ENCODE data around the gene RHOV. TPM values are rescaled to one million over a fixed set of nuclear protein-coding genes. Genes with fewer than 3 reads are reported as not detected.

RHOV gene
- polyA plus RNA-seq, 1 of the 3 experiments (the other 2 are of a cell fraction) = 0.62 TPM

GRCh38 chr15:40843261-40843884, 30.7 kb downstream of the RHOV start:
- WGBS (ENCODE audit: low lambda C conversion rate) = 81% methylated on average over 20 of the region's 34 CpGs
- H3K4me1 ChIP-seq (ENCODE audit: control insufficient read depth in 1 of 2, insufficient read depth in 2 of 2, low read depth in 1 of 2, low read length in 1 of 2) = peaks cover 0 to 17% of the 10 kb centered on the region in 2 experiments; a peak in 1 of 4 replicates
- H3K79me2 ChIP-seq (ENCODE audit: insufficient read depth) = no peaks in the 10 kb centered on the region
- no peaks in the 10 kb centered on the region for H3K9me2 ChIP-seq
- peaks cover 3% of the 10 kb centered on the region for H3F3A ChIP-seq (replicated peaks; ENCODE audit: insufficient read depth)
- ChIA-PET POLR2A (no interaction called here), CTCF (interaction anchor here (1.2 to 8.5 kb wide), 7 partner anchors 14 to 97 kb away, joined by 3 to 120 read pairs (median 7); partner anchors contain the start of genes RHOV and VPS18)
- H3K4me3 ChIP-seq (ENCODE audit: low read depth in 2 of 2, low read length in 1 of 2) = peak overlapping the region in 1 of 2 experiments; percentile 44; a peak in 2 of 4 replicates
- H3K9me3 ChIP-seq = no peaks in the 10 kb centered on the region
- no peaks in the 10 kb centered on the region for H3K36me3 ChIP-seq (replicated peaks in 1 of 2; ENCODE audit: control insufficient read depth in 1 of 2, insufficient read depth in 2 of 2, low read length in 1 of 2)
- no peak overlapping the region for H3K4me2 ChIP-seq
- H3K27me3 ChIP-seq (ENCODE audit: insufficient read depth) = peaks cover 9% of the 10 kb centered on the region; the same call in 1 of the 2 replicates
- H3K27ac ChIP-seq (ENCODE audit: low read depth in 2 of 2, low read length in 1 of 2) = no peak overlapping the region
- TF ChIP-seq FOXM1 (IDR thresholded peaks at IDR 0.05; ENCODE audit: low read depth) (no peak), MAX (IDR thresholded peaks at IDR 0.05; ENCODE audit: low read depth) (no peak), TEAD4 (IDR thresholded peaks at IDR 0.05; ENCODE audit: borderline replicate concordance, insufficient read depth) (no peak), CHD2 (IDR thresholded peaks at IDR 0.05; ENCODE audit: low read length, partially characterized antibody) (no peak), ZBTB33 (IDR thresholded peaks at IDR 0.05; ENCODE audit: borderline replicate concordance, low read depth) (no peak), NFIC (IDR thresholded peaks at IDR 0.05; ENCODE audit: borderline replicate concordance) (no peak), SIN3A (IDR thresholded peaks at IDR 0.05; ENCODE audit: borderline replicate concordance, low read depth, low read length) (no peak), PBX3 (IDR thresholded peaks at IDR 0.05) (no peak), NRF1 (IDR thresholded peaks at IDR 0.05; ENCODE audit: low read depth, low read length) (no peak), REST (IDR thresholded peaks at IDR 0.05; ENCODE audit: low read depth, low read length) (no peak)
- no peaks in the 10 kb centered on the region for H4K20me1 ChIP-seq (ENCODE audit: insufficient read depth)
- no peak overlapping the region for H2AFZ ChIP-seq (ENCODE audit: low read depth)
- no peak overlapping the region for H3K9ac ChIP-seq
- DNase-seq = no peak

All from SK-N-SH (cell line).